ENCODE measurements around the gene CYFIP2. TPM values are rescaled to one million over a fixed set of nuclear protein-coding genes. Genes with fewer than 3 reads are reported as not detected.

The CYFIP2 gene
- total RNA-seq, 1 donor from 2014 or later: 59.2 TPM

DNA sequence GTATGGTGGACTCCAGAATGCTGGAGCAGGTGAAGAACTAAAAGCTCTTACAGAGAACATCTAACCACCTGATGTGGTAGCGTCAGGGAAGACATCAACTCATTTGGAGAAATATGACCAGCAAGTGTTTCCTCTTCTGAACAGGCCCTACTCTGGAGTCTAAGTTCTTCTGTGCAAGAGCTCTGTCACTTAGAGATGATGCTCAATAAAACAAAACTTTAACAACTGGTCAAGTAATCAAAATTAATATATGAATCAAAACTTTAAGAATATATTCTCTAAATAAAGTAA is 85.8 kb downstream of the CYFIP2 start:
- TF ChIP-seq, protein P1, sequence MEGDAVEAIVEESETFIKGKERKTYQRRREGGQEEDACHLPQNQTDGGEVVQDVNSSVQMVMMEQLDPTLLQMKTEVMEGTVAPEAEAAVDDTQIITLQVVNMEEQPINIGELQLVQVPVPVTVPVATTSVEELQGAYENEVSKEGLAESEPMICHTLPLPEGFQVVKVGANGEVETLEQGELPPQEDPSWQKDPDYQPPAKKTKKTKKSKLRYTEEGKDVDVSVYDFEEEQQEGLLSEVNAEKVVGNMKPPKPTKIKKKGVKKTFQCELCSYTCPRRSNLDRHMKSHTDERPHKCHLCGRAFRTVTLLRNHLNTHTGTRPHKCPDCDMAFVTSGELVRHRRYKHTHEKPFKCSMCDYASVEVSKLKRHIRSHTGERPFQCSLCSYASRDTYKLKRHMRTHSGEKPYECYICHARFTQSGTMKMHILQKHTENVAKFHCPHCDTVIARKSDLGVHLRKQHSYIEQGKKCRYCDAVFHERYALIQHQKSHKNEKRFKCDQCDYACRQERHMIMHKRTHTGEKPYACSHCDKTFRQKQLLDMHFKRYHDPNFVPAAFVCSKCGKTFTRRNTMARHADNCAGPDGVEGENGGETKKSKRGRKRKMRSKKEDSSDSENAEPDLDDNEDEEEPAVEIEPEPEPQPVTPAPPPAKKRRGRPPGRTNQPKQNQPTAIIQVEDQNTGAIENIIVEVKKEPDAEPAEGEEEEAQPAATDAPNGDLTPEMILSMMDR (conservative IDR thresholded peaks at IDR 0.05; ENCODE audit: low read depth, low read length): no peak
- H3K4me3 ChIP-seq (ENCODE audit: low read depth, low read length): no peak overlapping the region
- no peak for DNase-seq (ENCODE audit: low read depth)

GRCh38 chr5:157352756-157353340 is 86.9 kb downstream of the CYFIP2 start:
- TF ChIP-seq, protein P1 (conservative IDR thresholded peaks at IDR 0.05; ENCODE audit: low read depth, low read length): no peak
- no peak overlapping the region for H3K4me3 ChIP-seq (ENCODE audit: low read depth, low read length)
- DNase-seq (ENCODE audit: low read depth): no peak

- H3K4me3 ChIP-seq (ENCODE audit: low read depth, low read length): no peak overlapping the region
- no peak for DNase-seq (ENCODE audit: low read depth)
- TF ChIP-seq, protein P1 (conservative IDR thresholded peaks at IDR 0.05; ENCODE audit: low read depth, low read length): peak; percentile 55
Observed at GRCh38 chr5:157354800-157355199, 88.9 kb downstream of the CYFIP2 start.

- H3K4me3 ChIP-seq (ENCODE audit: low read depth, low read length): no peak overlapping the region
- no peak for DNase-seq (ENCODE audit: low read depth)
- TF ChIP-seq, protein P1 (conservative IDR thresholded peaks at IDR 0.05; ENCODE audit: low read depth, low read length): no peak
Observed at GRCh38 chr5:157356576-157356975, 90.7 kb downstream of the CYFIP2 start.

- DNase-seq (ENCODE audit: low read depth): no peak
- H3K4me3 ChIP-seq (ENCODE audit: low read depth, low read length): no peak overlapping the region
- TF ChIP-seq, protein P1 (conservative IDR thresholded peaks at IDR 0.05; ENCODE audit: low read depth, low read length): no peak
Observed at GRCh38 chr5:157357823-157358222, 91.9 kb downstream of the CYFIP2 start.

- no peak overlapping the region for H3K4me3 ChIP-seq (ENCODE audit: low read depth, low read length)
- no peak for DNase-seq (ENCODE audit: low read depth)
- TF ChIP-seq, protein P1 (conservative IDR thresholded peaks at IDR 0.05; ENCODE audit: low read depth, low read length): no peak
Observed at GRCh38 chr5:157358871-157359270, 92.9 kb downstream of the CYFIP2 start.

- H3K4me3 ChIP-seq (ENCODE audit: low read depth, low read length): no peak overlapping the region
- no peak for DNase-seq (ENCODE audit: low read depth)
- TF ChIP-seq, protein P1 (conservative IDR thresholded peaks at IDR 0.05; ENCODE audit: low read depth, low read length): no peak
Observed at GRCh38 chr5:157359356-157360055, 93.6 kb downstream of the CYFIP2 start.
